ENCODE results near the gene TMEM61.

Gene TMEM61

DNA sequence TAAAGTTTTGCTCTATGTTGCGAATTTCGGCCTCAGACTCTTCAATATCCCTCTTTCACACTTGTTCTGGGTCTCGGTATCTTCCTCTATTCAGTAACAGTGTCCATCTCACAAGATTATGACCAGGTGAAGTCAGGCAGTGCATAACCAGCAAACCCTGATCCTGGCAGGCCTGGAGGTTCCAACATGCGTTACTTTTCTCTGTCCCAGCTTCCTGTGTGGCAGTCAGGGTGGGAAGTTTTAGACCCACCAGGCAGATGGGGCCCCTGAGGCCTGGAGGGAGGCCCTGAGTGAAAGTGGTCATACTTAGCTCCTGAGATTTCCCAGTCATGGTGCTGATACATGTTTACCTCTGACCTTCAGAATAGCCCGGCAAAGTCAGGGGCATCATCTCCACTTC lies 5.1 kb downstream of the TMEM61 start:
- no peak for DNase-seq (ENCODE audit: low read depth in 2 of 2)

DNA sequence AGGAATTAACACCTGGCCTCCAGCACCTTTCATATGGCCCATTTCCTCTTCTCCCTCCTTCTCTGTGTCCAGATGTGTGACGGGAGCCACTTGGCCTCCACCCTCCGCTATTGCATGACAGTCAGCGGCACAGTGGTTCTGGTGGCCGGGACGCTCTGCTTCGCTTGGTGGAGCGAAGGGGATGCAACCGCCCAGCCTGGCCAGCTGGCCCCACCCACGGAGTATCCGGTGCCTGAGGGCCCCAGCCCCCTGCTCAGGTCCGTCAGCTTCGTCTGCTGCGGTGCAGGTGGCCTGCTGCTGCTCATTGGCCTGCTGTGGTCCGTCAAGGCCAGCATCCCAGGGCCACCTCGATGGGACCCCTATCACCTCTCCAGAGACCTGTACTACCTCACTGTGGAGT lies 5.6 kb downstream of the TMEM61 start:
- no peak for DNase-seq (ENCODE audit: low read depth in 2 of 2)

DNA sequence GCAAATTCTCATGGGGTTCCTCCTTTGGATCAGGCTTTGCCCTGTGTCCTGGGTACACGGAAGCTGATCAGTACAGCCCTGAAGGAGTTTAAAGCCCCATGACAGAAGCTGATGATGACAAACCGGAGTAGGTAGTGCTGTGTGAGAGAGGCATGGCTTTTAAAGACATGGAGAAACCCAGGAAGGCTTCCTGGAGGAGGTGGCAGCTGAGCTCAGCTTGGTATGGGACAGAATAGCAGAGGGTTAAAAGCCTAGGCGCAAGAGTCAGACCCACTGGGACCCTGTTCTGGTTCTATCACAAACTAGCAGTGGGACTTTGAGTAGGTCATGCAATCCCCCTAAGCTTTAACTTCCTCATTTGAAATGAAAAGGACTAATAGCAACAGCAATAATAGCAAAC lies 6.1 kb downstream of the TMEM61 start:
- no peak for DNase-seq (ENCODE audit: low read depth in 2 of 2)

DNA sequence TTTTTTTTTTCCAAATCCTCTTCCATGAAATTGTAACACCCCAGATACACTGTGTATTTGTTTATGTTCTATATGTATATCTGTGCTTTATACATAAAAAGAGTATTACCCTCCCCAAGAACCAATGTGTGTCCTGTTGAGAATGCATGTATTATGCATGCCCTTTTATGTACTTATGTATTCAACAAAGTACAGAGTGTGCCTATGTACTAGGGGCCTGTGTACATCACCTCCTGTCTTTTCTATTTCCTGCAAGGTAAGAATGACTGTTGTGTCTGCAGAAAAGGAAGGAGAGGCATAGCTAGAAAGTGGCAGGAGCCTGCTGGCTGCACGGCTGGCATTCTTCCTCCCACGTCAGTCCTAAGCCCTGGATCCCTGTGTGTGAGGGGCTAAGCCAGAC lies 7.0 kb downstream of the TMEM61 start:
- no peak for DNase-seq (ENCODE audit: low read depth in 2 of 2)

DNA sequence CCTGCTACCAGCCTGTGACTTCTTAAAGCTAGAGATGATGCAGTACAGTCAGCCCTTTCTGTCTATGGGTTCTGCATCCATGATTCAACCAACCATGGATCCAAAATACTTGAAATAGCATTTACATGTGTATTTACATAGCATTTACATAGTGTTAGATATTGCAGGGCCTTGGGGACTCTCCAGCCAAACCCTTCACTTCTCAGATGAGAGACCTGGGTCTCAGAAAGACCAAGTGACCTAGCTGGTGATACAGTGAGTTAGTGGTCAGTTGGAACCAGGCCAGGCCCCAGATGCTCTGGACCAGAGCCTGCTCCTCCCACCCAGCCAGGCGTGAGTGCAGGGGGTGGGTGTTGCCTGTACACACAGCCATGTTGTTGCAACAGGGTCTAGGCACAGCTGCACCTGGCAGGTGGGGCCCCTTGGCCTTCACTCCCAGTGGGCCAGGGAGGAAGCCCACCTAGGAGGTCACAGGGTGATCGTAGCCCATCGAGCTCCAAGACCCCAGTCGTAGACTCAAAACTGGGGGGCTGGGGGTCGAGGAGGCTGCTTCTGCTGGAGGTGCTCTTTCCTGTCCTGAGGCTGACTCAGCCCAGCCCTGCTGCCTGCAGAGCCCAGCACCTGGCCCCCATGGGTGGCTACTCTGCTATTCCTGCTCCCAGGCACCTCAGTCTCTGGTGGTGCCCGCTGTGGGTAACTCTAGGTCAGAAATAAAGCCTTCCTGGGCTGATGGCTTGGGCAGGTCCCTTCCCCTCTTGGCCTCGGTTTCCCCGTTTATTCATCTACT lies 7.7 kb downstream of the TMEM61 start:
- no peak for DNase-seq (ENCODE audit: low read depth in 2 of 2)

DNA sequence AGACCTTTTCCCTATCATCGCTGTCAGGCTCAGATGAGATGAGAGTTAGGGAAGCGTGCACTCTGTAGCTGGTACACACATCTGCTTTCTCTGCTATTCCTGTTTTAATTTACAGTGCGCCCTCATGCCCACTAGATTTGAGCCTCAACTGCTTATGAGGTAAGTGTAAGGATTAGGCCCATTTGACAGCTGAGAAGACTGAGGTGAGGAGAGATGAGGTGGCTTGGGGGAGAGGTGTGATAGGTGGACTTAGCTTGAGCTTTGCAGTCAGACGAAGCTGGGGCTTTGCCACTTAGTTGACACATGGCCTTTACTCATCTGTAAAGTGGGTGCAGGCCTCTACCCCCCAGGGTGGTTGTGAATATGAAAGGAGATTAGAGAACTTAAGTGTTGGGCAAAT lies 8.5 kb downstream of the TMEM61 start:
- DNase-seq (ENCODE audit: low read depth in 2 of 2), result no peak

DNA sequence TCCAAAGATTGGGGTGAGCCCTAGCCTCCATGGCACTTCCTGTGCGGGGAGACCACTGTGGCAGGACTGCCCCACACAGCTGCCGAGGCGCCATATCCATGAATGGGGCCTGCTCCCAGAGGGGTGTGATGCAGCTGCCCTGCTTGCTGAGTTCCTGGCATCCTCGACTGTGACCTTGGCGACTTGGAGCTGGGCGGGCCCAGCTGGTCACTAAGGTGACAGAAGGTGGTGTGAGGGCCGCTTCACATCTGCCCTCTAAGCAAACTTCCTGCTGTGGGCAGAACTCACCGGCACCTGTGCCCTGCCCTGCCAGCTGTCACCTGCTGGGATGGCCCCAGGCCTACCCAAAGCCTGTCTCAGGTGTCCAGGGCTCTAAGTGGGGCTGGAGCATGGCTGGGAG lies 9.0 kb downstream of the TMEM61 start:
- no peak for DNase-seq (ENCODE audit: low read depth in 2 of 2)

DNA sequence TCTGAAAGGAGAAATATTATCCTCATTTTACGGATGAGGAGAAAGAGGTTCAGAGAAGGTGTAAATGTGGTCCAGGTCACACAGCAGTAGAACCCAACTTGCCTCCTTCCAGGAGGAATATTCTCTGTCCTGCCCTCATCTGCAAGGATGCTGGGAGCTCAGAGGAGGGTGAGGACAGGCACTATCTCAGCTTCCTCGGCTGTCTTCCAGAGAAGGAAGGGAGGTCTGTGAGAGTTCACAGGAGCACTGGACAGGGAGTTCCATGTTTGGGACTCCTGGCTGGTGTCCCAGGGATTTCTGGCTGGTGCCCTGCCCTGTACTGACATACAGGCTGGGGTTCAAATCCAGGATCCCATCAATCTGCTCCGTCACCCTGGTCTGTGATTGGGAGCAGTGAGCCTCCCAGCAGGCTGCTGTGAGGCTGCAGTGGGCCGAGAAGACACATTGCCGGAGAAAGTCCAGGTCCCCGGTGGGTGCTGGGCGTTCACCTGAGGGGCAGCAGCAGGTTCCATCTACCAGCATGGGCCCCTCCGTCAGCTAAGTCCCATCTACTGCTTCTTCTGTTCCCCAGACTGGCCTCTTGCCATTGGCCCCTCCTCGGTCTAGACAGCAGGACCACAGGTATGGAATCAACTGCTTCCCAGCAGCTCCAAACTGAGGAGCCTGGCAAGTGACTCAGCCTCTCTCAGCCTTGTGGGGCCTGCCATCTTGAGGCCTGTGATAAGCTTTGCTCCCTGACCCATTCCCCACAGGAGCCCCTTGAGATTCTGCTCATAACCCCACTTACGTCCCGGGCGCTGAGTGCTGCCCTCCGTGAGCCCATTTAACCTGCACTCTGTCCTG lies 9.8 kb downstream of the TMEM61 start:
- no peak for DNase-seq (ENCODE audit: low read depth in 2 of 2)

DNA sequence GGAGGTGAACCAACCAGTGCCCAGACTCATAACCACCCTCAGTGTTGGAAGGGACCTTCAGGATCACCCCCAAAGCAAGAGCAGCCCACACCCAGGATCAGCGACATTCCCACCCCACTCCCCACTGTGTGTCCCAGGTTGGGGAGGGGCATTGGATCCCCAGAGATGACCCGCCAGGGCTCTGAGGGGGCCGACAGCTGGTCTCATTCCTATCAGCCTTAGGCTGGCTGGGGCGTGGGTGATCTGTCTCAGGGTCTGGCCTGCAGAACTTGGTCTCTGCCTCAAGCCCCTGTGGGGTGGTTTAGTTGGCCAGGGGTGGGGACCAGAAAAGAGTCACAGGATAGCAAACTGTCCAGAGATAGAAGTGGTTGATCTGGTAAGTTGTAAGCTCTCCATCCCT lies 10.5 kb downstream of the TMEM61 start:
- DNase-seq (ENCODE audit: low read depth in 2 of 2), result no peak

DNA sequence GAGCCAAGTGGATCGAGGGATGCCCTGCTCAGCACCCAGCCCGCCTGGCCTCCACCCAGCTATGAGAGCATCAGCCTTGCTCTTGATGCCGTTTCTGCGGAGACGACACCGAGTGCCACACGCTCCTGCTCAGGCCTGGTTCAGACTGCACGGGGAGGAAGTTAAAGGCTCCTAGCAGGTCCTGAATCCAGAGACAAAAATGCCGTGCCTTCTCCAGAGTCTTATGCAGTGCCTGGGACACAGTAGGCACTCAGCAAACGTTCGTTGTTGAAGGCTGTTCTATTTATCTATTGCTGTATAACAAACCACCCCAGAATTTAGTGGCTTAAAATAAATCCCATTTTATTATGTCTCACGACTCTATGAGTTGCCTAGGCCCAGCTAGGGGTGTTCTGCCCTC lies 11.5 kb downstream of the TMEM61 start:
- DNase-seq (ENCODE audit: low read depth in 2 of 2), result no peak

DNA sequence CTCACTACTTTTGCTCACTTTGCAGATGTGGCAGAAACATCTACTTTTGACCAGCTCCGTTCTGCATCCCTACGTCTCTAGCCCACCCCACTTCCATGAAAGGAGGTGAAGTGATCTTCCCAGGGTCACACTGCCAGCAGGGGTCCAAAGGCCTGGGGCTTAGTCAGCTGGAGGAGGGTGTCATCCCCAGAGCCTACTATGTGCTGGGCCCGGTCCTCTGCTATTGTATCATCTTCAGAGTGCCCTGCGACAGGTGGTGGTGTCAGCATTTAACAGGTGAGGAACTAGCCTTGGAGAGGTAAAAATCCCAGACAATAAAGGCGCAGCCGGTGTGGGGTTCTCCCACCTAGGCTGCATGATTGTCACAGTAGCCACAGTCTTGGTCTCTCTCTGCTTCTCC lies 12.7 kb downstream of the TMEM61 start:
- DNase-seq (ENCODE audit: low read depth in 2 of 2), result no peak

DNA sequence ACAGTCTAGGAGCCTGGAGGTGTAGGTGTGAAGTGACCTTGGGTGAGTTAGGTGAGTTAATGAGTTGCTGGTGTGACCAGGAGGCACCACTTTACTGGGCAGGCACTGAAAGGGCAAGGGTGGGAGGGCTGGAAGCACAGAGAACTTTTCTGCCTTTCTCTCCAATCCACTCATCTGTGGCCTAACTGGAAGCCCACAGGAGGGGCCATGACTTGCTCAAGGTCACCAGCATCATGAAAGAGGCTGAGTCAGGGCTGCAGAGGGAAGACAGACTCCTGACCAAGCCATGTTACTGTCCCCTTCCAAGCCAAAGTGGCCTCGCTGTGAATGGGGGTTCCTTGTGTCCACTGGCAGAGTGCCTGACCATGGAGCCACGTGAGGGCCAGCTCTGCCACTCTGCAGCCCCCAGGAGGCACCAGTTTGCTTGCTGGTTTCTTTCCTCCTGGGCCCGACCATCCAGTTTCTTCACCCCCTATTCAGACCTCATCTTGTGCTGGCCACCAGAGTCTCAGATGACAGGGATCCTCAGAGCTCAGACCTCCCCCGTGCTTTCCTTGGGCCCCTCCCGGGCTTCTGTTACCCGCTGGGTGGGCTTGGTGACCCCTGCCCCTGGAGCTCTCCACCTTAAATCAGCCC lies 14.0 kb downstream of the TMEM61 start:
- DNase-seq (ENCODE audit: low read depth in 2 of 2), result no peak

DNA sequence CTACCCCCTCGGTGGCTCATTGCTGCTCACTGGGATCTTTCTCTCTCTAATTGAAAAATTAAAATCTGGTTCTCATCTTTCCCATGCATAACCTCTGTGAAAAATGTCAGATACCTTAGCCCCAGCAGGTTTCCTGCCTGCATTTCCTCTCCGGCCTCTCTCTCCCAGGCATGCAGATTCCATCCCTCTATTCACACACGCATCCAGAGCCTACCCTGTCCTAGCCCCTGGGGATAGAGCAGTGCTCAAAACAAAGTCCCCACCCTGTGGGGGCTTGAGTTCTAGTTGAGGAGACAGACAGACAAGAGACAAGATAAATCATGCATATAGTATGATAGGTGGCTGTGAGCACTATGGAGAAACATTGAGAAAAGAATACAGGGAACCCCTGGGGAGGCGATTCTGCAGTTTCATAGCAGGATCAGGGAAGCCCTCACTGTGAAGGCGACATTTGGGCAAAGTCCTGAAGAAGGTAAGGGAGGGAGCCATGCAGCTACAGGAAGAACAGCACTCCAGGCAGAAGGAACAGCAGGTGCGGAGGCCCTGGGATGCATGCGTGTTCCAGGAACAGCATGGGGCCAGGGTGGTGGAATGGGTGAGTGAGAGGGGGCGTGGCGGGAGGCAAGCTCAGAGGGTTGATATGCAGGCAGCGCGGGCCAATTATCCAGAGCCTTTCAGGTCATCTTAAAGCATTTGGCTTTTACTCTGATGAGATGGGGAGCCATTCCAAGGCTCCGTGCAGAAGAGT lies 14.8 kb downstream of the TMEM61 start:
- DNase-seq (ENCODE audit: low read depth in 2 of 2), result no peak

DNA sequence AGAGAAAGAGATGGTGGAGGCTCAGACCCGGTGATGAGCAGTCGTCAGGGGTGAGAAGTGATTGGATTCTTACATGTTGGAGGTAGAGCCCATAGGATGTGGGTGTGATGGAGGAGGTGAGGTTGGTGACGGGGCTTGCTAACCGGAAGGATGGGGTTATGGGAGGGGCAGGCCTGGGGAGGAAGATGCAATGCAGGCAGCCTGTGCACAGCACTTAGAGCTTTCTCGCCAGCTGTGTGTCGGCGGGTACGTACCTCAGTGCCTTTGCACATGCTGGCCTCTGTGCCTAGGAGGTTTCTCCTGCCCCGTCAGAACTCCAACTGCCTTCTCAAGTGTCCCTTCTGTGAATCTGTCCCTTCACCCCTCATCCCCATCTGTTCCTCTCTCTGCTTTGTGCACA lies 15.4 kb downstream of the TMEM61 start:
- DNase-seq (ENCODE audit: low read depth in 2 of 2), result peak in 1 of 2 donors; percentile 10

DNA sequence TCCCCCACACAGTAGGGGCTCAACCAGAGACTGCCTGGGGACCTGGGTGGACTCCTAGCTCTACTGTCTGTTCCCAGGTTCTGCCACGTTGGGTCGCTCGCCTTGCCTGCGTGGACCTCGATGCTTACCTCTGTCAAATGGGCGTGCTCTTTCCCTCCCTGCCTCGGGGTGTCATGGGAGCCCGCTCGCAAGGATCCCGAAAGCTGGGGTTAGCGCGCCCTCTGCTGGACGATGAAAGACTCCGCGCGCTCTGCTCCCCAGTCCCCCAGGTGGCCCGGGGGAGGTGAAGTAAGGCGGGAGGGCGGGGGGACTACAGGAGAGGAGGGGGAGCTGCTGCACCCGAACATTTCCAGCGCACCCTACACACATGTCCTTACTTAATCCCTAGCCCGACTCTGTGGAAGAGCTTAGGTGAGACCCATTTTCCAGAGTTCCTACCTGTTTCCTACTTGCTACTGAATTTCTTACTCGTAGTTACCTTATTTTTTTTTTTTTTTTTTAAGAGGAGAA lies 16.0 kb downstream of the TMEM61 start:
- peak; percentile 69 to 71 for DNase-seq (ENCODE audit: low read depth in 2 of 2)

DNA sequence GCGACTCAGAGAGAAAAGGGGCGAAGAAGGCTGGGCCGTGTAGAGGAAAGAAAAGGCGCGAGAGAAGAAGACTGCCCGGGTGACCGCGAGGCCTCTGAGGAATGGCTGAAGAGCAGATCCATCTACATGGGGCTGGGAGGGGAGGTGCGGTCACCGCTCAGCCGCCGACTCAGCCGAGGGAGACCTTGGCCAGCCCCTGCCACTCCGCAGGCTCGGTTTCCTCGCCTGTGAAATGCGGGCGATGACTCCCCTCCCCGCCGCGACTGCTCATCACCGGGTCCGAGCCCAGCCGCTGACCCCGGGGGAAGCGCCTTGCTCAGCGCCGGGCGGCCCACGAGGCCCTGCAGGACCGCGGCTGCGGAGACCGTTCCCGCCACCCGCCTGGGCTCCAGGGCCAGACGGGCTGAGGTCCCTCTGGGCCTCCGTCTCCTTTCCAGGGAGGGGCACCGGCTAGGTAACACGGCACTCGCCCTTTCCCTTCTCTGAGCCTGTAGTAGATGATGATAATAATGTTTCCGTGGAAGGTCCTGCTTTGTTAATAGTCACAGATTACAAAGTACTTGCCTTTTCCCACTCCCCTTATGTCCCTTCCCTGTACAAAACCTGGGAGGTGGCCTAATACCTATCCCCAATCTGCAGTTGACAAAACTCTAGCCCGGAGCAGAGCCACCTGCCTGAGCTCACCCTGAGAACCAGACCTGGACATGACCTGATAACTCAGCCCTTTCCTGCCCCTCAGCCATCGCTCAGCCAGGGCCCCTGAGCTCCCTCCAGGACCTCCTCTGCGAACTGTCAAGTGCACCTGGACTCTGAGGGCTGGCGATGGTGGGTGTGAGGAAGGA lies 16.7 kb downstream of the TMEM61 start:
- no peak for DNase-seq (ENCODE audit: low read depth in 2 of 2)

DNA sequence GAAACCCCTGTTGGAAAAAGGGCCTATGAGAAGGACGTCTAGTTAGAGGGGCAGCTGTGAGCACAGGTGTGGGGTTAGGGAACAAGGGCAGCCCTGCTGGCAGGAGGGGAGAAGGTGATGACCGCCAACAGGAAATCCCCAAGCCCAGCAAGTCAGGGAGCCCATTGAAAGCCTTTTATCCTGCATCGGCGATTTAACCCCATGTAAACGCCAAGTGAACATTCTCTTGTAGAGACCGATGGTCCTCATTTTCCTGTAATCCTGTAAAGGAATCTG lies 17.2 kb downstream of the TMEM61 start:
- no peak for DNase-seq (ENCODE audit: low read depth in 2 of 2)

DNA sequence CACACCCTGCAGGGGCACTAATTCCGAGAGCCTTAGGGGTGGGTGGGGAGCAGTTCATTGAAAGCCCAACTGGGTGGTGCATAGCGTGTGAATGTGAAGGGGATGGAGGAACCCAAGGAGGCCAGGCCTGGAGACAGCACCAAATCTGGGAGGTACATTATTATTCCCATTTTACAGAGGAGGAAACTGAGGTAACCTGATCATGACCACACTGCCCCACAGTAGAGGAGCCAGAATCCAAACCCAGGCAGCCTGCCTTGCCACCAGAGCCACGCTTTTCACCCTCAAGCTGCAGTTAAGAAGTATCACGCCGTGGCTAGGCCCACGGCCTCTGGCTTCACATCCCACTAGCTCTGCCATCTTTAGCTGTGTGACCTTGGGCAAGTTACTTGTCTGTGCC lies 17.7 kb downstream of the TMEM61 start:
- no peak for DNase-seq (ENCODE audit: low read depth in 2 of 2)

DNA sequence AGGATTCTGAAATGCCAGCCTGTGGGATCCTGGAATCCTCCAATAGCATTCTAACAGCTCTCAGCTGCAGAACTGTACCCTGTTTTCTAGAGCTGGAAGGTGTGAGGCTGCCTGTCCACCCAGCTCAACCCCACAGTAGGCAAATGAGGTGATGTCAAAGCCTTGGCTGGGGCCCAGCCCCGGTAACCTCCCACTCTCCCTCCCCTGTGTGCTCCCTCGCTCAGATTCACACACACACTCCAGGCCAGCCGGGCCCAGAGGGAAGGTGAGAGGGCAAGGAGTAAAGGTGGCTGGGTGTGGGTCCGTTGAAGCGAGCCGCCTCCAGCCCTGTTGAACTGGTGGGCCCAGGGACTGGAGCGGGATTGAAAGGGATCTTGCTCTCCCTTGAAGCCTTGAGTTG lies 18.2 kb downstream of the TMEM61 start, which contains the start of gene BSND:
TSS of gene BSND (plus strand) at position 257 of the 400 bp plus-strand sequence. CDS start 254 bp downstream, outside the sequence.
- DNase-seq (ENCODE audit: low read depth in 2 of 2), result no peak

DNA sequence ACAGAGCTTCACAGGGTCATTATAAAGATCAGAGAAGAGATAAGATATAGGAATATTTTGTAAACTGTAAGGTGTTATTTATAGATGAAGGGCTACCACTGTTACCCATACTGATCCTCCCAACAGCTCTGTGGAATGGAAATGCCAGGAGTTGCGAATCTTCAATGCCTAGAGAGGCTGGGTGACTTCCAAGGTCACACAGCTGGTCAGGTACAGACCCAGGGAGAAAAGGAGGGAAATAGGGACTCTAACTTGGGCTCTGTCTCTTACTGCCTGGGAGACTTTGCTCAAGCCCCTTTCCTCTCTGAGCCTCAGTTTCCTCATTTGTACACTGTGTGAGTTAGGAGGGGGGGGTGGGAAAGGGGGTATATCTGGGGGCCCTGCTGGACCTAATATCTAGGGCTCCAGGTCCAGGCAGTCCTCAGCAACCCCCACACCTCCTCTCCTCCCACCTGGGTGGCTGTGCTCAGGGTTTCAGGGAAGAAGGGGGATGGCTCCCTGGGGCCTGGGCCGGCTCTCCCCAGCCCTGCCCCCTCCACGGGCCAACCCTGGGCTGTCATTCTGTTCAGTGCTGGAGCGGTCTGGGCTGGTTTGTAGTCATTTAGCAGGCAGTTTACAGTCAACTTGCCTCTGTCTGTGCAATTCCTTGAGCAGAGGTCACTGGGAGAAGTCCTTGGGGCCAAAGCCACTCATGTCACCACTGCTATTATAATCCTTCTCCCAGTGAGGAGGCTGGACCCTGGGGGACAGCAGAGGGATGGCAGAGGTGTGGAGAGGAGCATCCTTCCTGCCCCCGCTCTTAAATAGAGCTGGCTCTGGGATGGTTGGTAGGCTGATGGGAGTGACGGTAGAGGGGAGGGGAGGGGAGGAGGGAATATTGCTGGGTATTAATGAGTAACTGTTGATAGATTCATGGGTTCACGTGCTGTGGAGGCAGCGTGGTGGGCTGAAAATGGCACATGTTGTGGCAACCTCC lies 20.0 kb downstream of the TMEM61 start:
- no peak for DNase-seq (ENCODE audit: low read depth in 2 of 2)
